A673 (cell line): ENCODE results near the gene INTS15. TPM values are rescaled to one million over a fixed set of nuclear protein-coding genes. Genes with fewer than 3 reads are reported as not detected.
"Not testable (repeated sequence)": the region's sequence is repeated elsewhere in the genome, so short reads cannot be mapped to it uniquely, and the experiment has no call there.

Source experiments
- BruUV-seq: library from RNA; stranded (reverse); fragments of 400-500 nt; replicated peaks from 2 replicates; lab custom pipeline; 2021; lab: Mats Ljungman, UMichigan
- CTCF ChIA-PET: fragments of 300-600 bp; sonication (Branson Sonifier 250); formaldehyde crosslinking; loops from one replicate; lab custom pipeline; 2022; ENCODE audit warnings: antibody characterized with exemption; lab: Charles Lee
- POLR2A ChIA-PET: fragments of 300-600 bp; sonication (Branson Sonifier 250); formaldehyde crosslinking; loops from one replicate; lab custom pipeline; 2022; ENCODE audit warnings: antibody characterized with exemption; ENCODE audit not compliant: low non-redundant PET; lab: Charles Lee
- DNase-seq: peaks from one replicate; pipeline ENCODE4 v3.0.0-alpha.2; 2015; ENCODE audit warnings: low spot score
- H3K27ac ChIP-seq: fragments of 200-600 bp; sonication (generic); 2 replicates; pipeline ENCODE4 v1.5.1; 2016; ENCODE audit warnings: mixed run types, low read depth, mild to moderate bottlenecking, mixed read lengths, antibody characterized with exemption, low read length; ENCODE audit not compliant: poor library complexity, severe bottlenecking
- H3K27me3 ChIP-seq: fragments of 200-600 bp; sonication (generic); replicated peaks from 2 replicates; pipeline ENCODE4 v1.6.1; 2017; ENCODE audit warnings: mixed run types, low read depth, mild to moderate bottlenecking, mixed read lengths, antibody characterized with exemption, low read length; ENCODE audit not compliant: insufficient read depth, poor library complexity
- H3K36me3 ChIP-seq: fragments of 200-600 bp; sonication (generic); 2 replicates; pipeline ENCODE4 v1.6.1; 2016; ENCODE audit warnings: mixed run types, mild to moderate bottlenecking, mixed read lengths, antibody characterized with exemption, low read length; ENCODE audit not compliant: insufficient read depth, poor library complexity, severe bottlenecking
- H3K4me1 ChIP-seq: fragments of 200-600 bp; sonication (generic); 2 replicates; pipeline ENCODE4 v1.6.1; 2017; ENCODE audit warnings: mixed run types, mild to moderate bottlenecking, mixed read lengths, antibody characterized with exemption, low read length; ENCODE audit not compliant: insufficient read depth, poor library complexity, severe bottlenecking
- H3K4me3 ChIP-seq: fragments of 200-600 bp; sonication (generic); 2 replicates; pipeline ENCODE4 v1.5.1; 2016; ENCODE audit warnings: low read depth, mixed run types, mild to moderate bottlenecking, mixed read lengths, low read length; ENCODE audit not compliant: poor library complexity, severe bottlenecking
- H3K9me3 ChIP-seq: fragments of 200-600 bp; sonication (generic); 2 replicates; pipeline ENCODE4 v1.6.1; 2016; ENCODE audit warnings: mixed run types, low read depth, mild to moderate bottlenecking, mixed read lengths, antibody characterized with exemption, low read length; ENCODE audit not compliant: poor library complexity, severe bottlenecking
- CTCF ChIP-seq: fragments of 300-800, 200-600 bp; sonication (generic); conservative IDR thresholded peaks from 2 replicates; pipeline ENCODE4 v1.5.1; 2017; ENCODE audit warnings: low read depth, mild to moderate bottlenecking, antibody characterized with exemption, low read length, moderate library complexity, mixed read lengths
- EZH2 ChIP-seq: fragments of 200-600 bp; sonication (generic); IDR thresholded peaks from 2 replicates; pipeline ENCODE4 v1.6.1; 2017; ENCODE audit warnings: borderline replicate concordance, low read depth, mild to moderate bottlenecking, mixed read lengths, antibody characterized with exemption, low read length; ENCODE audit not compliant: poor library complexity, severe bottlenecking
- intact Hi-C: fragments of 100-400 bp; cut with micrococcal nuclease; formaldehyde crosslinking; loops from one replicate; pipeline ENCODE4 v1.10.0; 2022; ENCODE audit not compliant: unreplicated experiment
- total RNA-seq: library from RNA; stranded (reverse); gene quantifications from 2 replicates; pipeline ENCODE4 v1.2.3, GENCODE V29; 2021

INTS15 gene
- total RNA-seq, 1 experiment from 2014 or later: 39.7 TPM

GRCh38 chr7:6630007-6630849, 40.4 kb downstream of the INTS15 start:
- no peaks in the 10 kb centered on the region for H3K27me3 ChIP-seq
- no peak overlapping the region for H3K4me3 ChIP-seq
- no peaks in the 10 kb centered on the region for H3K9me3 ChIP-seq
- no peaks in the 10 kb centered on the region for H3K4me1 ChIP-seq
- TF ChIP-seq CTCF (no peak), EZH2 (no peak)
- no peak overlapping the region for H3K27ac ChIP-seq
- POLR2A ChIA-PET: no interaction called here
- intact Hi-C loops: no loop called here
- DNase-seq: no peak
- H3K36me3 ChIP-seq: no peaks in the 10 kb centered on the region
- BruUV-seq: no TSS peak
- CTCF ChIA-PET: no interaction called here

GRCh38 chr7:6631605-6632004, 41.8 kb downstream of the INTS15 start:
- CTCF ChIA-PET: no interaction called here
- no TSS peak for BruUV-seq

GRCh38 chr7:6634021-6634420, 44.2 kb downstream of the INTS15 start:
- no peak overlapping the region for H3K4me3 ChIP-seq
- H3K36me3 ChIP-seq: no peaks in the 10 kb centered on the region
- no peak for DNase-seq
- no peak overlapping the region for H3K27ac ChIP-seq
- ChIA-PET POLR2A (no interaction called here), CTCF (no interaction called here)
- BruUV-seq: no TSS peak
- peaks cover 6% of the 10 kb centered on the region for H3K4me1 ChIP-seq
- intact Hi-C loops: no loop called here
- no peak for TF ChIP-seq EZH2
- TF ChIP-seq CTCF: no peak
- H3K9me3 ChIP-seq: no peaks in the 10 kb centered on the region
- H3K27me3 ChIP-seq: no peaks in the 10 kb centered on the region

More at GRCh38 chr7:6631605-6632004, 41.8 kb downstream of the INTS15 start:
- no peaks in the 10 kb centered on the region for H3K36me3 ChIP-seq
- no peak overlapping the region for H3K27ac ChIP-seq
- TF ChIP-seq CTCF (no peak), EZH2 (no peak)
- H3K27me3 ChIP-seq: no peaks in the 10 kb centered on the region
- H3K4me3 ChIP-seq: no peak overlapping the region
- DNase-seq: no peak
- POLR2A ChIA-PET: no interaction called here
- intact Hi-C loops: no loop called here
- H3K9me3 ChIP-seq: no peaks in the 10 kb centered on the region
- peaks cover 2% of the 10 kb centered on the region for H3K4me1 ChIP-seq

- H3K36me3 ChIP-seq, H3K27ac ChIP-seq, intact Hi-C loops, DNase-seq, BruUV-seq, POLR2A ChIA-PET, CTCF ChIA-PET, H3K4me3 ChIP-seq, H3K27me3 ChIP-seq, H3K9me3 ChIP-seq, H3K4me1 ChIP-seq: not testable (repeated sequence)
These were observed 45.1 kb downstream of the INTS15 start for GRCh38 chr7:6634971-6635370.
